Measurements from ENCODE around the gene TAF15. TPM values are rescaled to one million over a fixed set of nuclear protein-coding genes. Genes with fewer than 3 reads are reported as not detected.

Gene TAF15
- total and polyA plus RNA-seq, 4 donors: 88.5 to 138 (median 114) TPM

- no peaks in the 10 kb centered on the region for H3K9me3 ChIP-seq (ENCODE audit: control insufficient read depth in 4 of 4, insufficient read depth in 3 of 4, low read length in 3 of 4)
- no peaks in the 10 kb centered on the region for H3K27me3 ChIP-seq (ENCODE audit: control insufficient read depth in 3 of 3, insufficient read depth in 3 of 3, low read length in 2 of 3)
- peak overlapping the region in 1 of 2 donors; percentile 78 for H3K27ac ChIP-seq (ENCODE audit: low read depth in 1 of 2, low read length in 1 of 2)
- TF ChIP-seq CTCF (IDR thresholded peaks at IDR 0.05; ENCODE audit: control extremely low read depth, extremely low read depth): no peak
- WGBS, 2 donors: 54 to 82% methylated on average over 10 of the region's 10 CpGs
- peak in 1 of 3 donors; percentile 17 for DNase-seq
- peaks cover 0 to 2% (median 0%) of the 10 kb centered on the region in 4 donors for H3K36me3 ChIP-seq (ENCODE audit: control insufficient read depth in 4 of 4, insufficient read depth in 4 of 4, low read length in 4 of 4)
- H3K4me1 ChIP-seq (ENCODE audit: control insufficient read depth in 5 of 5, insufficient read depth in 5 of 5, low read length in 5 of 5): peaks cover 0 to 32% (median 16%) of the 10 kb centered on the region in 5 donors
- H3K4me3 ChIP-seq: no peak overlapping the region
- ATAC-seq (ENCODE audit: insufficient read depth, low FRiP score): peak; percentile 56
- H3K9ac ChIP-seq (ENCODE audit: insufficient read depth in 1 of 2, low read length in 2 of 2): no peak overlapping the region
Observed at GRCh38 chr17:35773679-35774425, 35.4 kb upstream of the TAF15 start.

- peaks cover 0 to 32% (median 20%) of the 10 kb centered on the region in 5 donors for H3K4me1 ChIP-seq (ENCODE audit: control insufficient read depth in 5 of 5, insufficient read depth in 5 of 5, low read length in 5 of 5)
- H3K9ac ChIP-seq (ENCODE audit: insufficient read depth in 1 of 2, low read length in 2 of 2): peak overlapping the region in 1 of 2 donors; percentile 16
- peaks cover 0 to 2% (median 0%) of the 10 kb centered on the region in 4 donors for H3K36me3 ChIP-seq (ENCODE audit: control insufficient read depth in 4 of 4, insufficient read depth in 4 of 4, low read length in 4 of 4)
- no peak overlapping the region for H3K4me3 ChIP-seq
- DNase-seq (peak; percentile 79 to 86 (median 82)), ATAC-seq (ENCODE audit: insufficient read depth, low FRiP score) (no peak)
- no peak for TF ChIP-seq CTCF (IDR thresholded peaks at IDR 0.05; ENCODE audit: control extremely low read depth, extremely low read depth)
- H3K27ac ChIP-seq (ENCODE audit: low read depth in 1 of 2, low read length in 1 of 2): peak overlapping the region in 1 of 2 donors; percentile 78
- H3K27me3 ChIP-seq (ENCODE audit: control insufficient read depth in 3 of 3, insufficient read depth in 3 of 3, low read length in 2 of 3): peaks cover 0 to 2% (median 0%) of the 10 kb centered on the region in 3 donors
- no peaks in the 10 kb centered on the region for H3K9me3 ChIP-seq (ENCODE audit: control insufficient read depth in 4 of 4, insufficient read depth in 3 of 4, low read length in 3 of 4)
- WGBS, 2 donors: 53 to 71% methylated on average over 5 of the region's 5 CpGs
Observed at GRCh38 chr17:35774499-35774898, 34.8 kb upstream of the TAF15 start.

GRCh38 chr17:35775039-35775438, 34.2 kb upstream of the TAF15 start:
- no peak for ATAC-seq (ENCODE audit: insufficient read depth, low FRiP score)

More at GRCh38 chr17:35775039-35775438, 34.2 kb upstream of the TAF15 start:
- Histone ChIP-seq H3K4me3 (no peak overlapping the region), H3K27me3 (ENCODE audit: control insufficient read depth in 3 of 3, insufficient read depth in 3 of 3, low read length in 2 of 3) (peaks cover 0 to 2% (median 0%) of the 10 kb centered on the region in 3 donors), H3K27ac (ENCODE audit: low read depth in 1 of 2, low read length in 1 of 2) (peak overlapping the region in 1 of 2 donors; percentile 78), H3K36me3 (ENCODE audit: control insufficient read depth in 4 of 4, insufficient read depth in 4 of 4, low read length in 4 of 4) (peaks cover 0 to 2% (median 0%) of the 10 kb centered on the region in 4 donors), H3K4me1 (ENCODE audit: control insufficient read depth in 5 of 5, insufficient read depth in 5 of 5, low read length in 5 of 5) (peaks cover 0 to 32% (median 20%) of the 10 kb centered on the region in 5 donors), H3K9me3 (ENCODE audit: control insufficient read depth in 4 of 4, insufficient read depth in 3 of 4, low read length in 3 of 4) (no peaks in the 10 kb centered on the region), H3K9ac (ENCODE audit: insufficient read depth in 1 of 2, low read length in 2 of 2) (peak overlapping the region in 1 of 2 donors; percentile 16)
- peak in 2 of 3 donors; percentile 34 to 35 for DNase-seq
- no peak for TF ChIP-seq CTCF (IDR thresholded peaks at IDR 0.05; ENCODE audit: control extremely low read depth, extremely low read depth)
- 59 to 77% methylated on average over 5 of the region's 5 CpGs for WGBS, 2 donors
